ENCODE data around the gene TRAF3.

TRAF3 gene

GRCh38 chr14:102748806-102749205, 28.4 kb upstream of the TRAF3 start:
- no peak for TF ChIP-seq YY1 (IDR thresholded peaks at IDR 0.05; ENCODE audit: low read depth)
- no peak for TF ChIP-seq ZBTB7A (IDR thresholded peaks at IDR 0.05; ENCODE audit: low read depth)
- no peak for TF ChIP-seq CREB1 (IDR thresholded peaks at IDR 0.05; ENCODE audit: low read depth)
- TF ChIP-seq NFIC (IDR thresholded peaks at IDR 0.05): no peak
- TF ChIP-seq, protein P1, sequence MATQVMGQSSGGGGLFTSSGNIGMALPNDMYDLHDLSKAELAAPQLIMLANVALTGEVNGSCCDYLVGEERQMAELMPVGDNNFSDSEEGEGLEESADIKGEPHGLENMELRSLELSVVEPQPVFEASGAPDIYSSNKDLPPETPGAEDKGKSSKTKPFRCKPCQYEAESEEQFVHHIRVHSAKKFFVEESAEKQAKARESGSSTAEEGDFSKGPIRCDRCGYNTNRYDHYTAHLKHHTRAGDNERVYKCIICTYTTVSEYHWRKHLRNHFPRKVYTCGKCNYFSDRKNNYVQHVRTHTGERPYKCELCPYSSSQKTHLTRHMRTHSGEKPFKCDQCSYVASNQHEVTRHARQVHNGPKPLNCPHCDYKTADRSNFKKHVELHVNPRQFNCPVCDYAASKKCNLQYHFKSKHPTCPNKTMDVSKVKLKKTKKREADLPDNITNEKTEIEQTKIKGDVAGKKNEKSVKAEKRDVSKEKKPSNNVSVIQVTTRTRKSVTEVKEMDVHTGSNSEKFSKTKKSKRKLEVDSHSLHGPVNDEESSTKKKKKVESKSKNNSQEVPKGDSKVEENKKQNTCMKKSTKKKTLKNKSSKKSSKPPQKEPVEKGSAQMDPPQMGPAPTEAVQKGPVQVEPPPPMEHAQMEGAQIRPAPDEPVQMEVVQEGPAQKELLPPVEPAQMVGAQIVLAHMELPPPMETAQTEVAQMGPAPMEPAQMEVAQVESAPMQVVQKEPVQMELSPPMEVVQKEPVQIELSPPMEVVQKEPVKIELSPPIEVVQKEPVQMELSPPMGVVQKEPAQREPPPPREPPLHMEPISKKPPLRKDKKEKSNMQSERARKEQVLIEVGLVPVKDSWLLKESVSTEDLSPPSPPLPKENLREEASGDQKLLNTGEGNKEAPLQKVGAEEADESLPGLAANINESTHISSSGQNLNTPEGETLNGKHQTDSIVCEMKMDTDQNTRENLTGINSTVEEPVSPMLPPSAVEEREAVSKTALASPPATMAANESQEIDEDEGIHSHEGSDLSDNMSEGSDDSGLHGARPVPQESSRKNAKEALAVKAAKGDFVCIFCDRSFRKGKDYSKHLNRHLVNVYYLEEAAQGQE (IDR thresholded peaks at IDR 0.05; ENCODE audit: low read depth): no peak
- TF ChIP-seq, protein P2, sequence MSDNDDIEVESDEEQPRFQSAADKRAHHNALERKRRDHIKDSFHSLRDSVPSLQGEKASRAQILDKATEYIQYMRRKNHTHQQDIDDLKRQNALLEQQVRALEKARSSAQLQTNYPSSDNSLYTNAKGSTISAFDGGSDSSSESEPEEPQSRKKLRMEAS (IDR thresholded peaks at IDR 0.05): no peak

GRCh38 chr14:102749393-102750305, 27.6 kb upstream of the TRAF3 start:
- TF ChIP-seq EGR1 (IDR thresholded peaks at IDR 0.05) (no peak), CEBPB (IDR thresholded peaks at IDR 0.05) (no peak), EP300 (IDR thresholded peaks at IDR 0.05; ENCODE audit: borderline replicate concordance) (no peak), FOXM1 (IDR thresholded peaks at IDR 0.05; ENCODE audit: borderline replicate concordance, low read depth) (no peak), CREB1 (IDR thresholded peaks at IDR 0.05; ENCODE audit: low read depth) (no peak), NFIC (IDR thresholded peaks at IDR 0.05) (no peak), RAD21 (IDR thresholded peaks at IDR 0.05; ENCODE audit: low read depth) (no peak), YY1 (IDR thresholded peaks at IDR 0.05; ENCODE audit: low read depth) (no peak)
- TF ChIP-seq, protein P2 (IDR thresholded peaks at IDR 0.05): no peak
- TF ChIP-seq, protein P1 (IDR thresholded peaks at IDR 0.05; ENCODE audit: low read depth): no peak
- TF ChIP-seq, protein P3, sequence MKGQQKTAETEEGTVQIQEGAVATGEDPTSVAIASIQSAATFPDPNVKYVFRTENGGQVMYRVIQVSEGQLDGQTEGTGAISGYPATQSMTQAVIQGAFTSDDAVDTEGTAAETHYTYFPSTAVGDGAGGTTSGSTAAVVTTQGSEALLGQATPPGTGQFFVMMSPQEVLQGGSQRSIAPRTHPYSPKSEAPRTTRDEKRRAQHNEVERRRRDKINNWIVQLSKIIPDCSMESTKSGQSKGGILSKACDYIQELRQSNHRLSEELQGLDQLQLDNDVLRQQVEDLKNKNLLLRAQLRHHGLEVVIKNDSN (IDR thresholded peaks at IDR 0.05): no peak

DNA sequence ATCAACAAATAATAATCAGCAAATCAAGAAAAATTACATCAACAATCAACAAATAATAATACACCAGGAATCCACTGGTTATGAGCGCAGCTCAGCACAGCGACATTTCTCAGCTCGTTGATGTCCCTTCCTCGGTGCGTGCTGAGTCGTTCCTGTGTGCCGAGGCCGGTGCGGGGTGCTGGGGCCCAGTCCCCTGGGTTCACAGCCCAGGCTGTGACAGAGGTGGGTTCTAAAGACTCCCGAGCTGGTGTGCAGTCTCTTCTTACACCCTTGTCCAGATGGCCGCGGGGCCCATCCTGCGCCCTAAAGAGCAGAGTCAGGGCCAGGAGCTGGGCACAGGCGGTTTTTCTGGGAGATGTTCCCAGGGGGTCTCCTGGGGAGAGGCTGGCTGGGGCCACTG, 26.9 kb upstream of the TRAF3 start:
- TF ChIP-seq TEAD4 (IDR thresholded peaks at IDR 0.05) (no peak), NFIC (IDR thresholded peaks at IDR 0.05) (no peak), YY1 (IDR thresholded peaks at IDR 0.05; ENCODE audit: low read depth) (no peak), FOXM1 (IDR thresholded peaks at IDR 0.05; ENCODE audit: borderline replicate concordance, low read depth) (no peak)
- TF ChIP-seq, protein P2 (IDR thresholded peaks at IDR 0.05): no peak

GRCh38 chr14:102751088-102751487, 26.2 kb upstream of the TRAF3 start:
- no peak for TF ChIP-seq TAF1 (IDR thresholded peaks at IDR 0.05; ENCODE audit: low read depth)
- TF ChIP-seq CEBPB (IDR thresholded peaks at IDR 0.05): no peak
- TF ChIP-seq, protein P3 (IDR thresholded peaks at IDR 0.05): no peak
- TF ChIP-seq, protein P2 (IDR thresholded peaks at IDR 0.05): no peak
- no peak for TF ChIP-seq EGR1 (IDR thresholded peaks at IDR 0.05)

DNA sequence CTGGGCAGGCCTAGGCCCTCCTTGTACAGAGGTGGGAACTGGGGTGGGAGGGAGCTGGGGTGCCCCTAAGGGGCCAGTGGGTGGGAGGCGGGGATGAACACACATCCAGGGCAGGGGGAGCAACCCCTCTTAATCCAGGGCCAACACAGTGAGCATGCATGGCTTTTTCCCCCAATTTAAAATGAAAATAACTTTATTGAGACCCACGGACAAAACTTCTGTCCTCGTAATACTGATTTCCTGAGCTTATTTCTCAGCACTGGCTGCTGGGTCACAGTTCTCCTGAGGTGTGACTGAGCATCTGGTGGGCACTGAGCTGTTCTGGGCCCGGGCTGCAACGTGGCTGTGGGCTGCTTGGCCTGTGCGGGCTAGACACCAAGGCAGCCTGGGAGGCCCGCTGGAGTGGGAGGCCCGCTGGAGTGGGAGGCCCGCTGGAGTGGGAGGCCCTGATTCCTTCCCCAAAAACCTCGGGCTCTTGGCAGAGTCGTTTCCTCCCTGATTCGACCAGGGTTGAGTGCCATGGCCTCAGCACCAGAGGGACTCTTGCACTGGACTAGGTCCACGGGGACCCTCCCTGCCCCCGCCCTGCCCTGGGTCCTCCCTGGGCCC, 24.9 kb upstream of the TRAF3 start:
- TF ChIP-seq EP300 (IDR thresholded peaks at IDR 0.05; ENCODE audit: borderline replicate concordance): no peak
- TF ChIP-seq CREB1 (IDR thresholded peaks at IDR 0.05; ENCODE audit: low read depth): no peak
- no peak for TF ChIP-seq TCF12 (IDR thresholded peaks at IDR 0.05; ENCODE audit: low read depth)
- no peak for TF ChIP-seq RAD21 (IDR thresholded peaks at IDR 0.05; ENCODE audit: low read depth)
- TF ChIP-seq, protein P3 (IDR thresholded peaks at IDR 0.05): no peak
- TF ChIP-seq, protein P1 (IDR thresholded peaks at IDR 0.05; ENCODE audit: low read depth): no peak
- no peak for TF ChIP-seq YY1 (IDR thresholded peaks at IDR 0.05; ENCODE audit: low read depth)
- no peak for TF ChIP-seq EGR1 (IDR thresholded peaks at IDR 0.05)
- no peak for TF ChIP-seq NFIC (IDR thresholded peaks at IDR 0.05)
- no peak for TF ChIP-seq FOXM1 (IDR thresholded peaks at IDR 0.05; ENCODE audit: borderline replicate concordance, low read depth)
- no peak for TF ChIP-seq ZBTB7A (IDR thresholded peaks at IDR 0.05; ENCODE audit: low read depth)
- no peak for TF ChIP-seq TEAD4 (IDR thresholded peaks at IDR 0.05)
